Kidney epithelial cell (primary cell): ENCODE results near the gene RAP1A. TPM values are rescaled to one million over a fixed set of nuclear protein-coding genes. Genes with fewer than 3 reads are reported as not detected.

Source experiments
- DNase-seq: peaks from one replicate; pipeline ENCODE4 v3.0.0-alpha.2; 2010; ENCODE audit warnings: low read depth
- H3K27me3 ChIP-seq: 2 replicates; pipeline ENCODE4 v1.6.0; 2011; ENCODE audit warnings: low read length; ENCODE audit not compliant: control insufficient read depth, insufficient read depth
- H3K36me3 ChIP-seq: 2 replicates; pipeline ENCODE4 v1.5.1; 2011; ENCODE audit warnings: low read length; ENCODE audit not compliant: control insufficient read depth, insufficient read depth
- H3K4me3 ChIP-seq: 2 replicates; pipeline ENCODE4 v1.5.1; 2011; ENCODE audit warnings: low read depth, mild to moderate bottlenecking, control low read depth, low read length
- total RNA-seq: library from RNA; depleted of rRNA; stranded (reverse); fragments of >200 nt; gene quantifications from 2 replicates; pipeline ENCODE4 v1.2.3, GENCODE V29; 2015
- TF ChIP-seq, protein P1 (sequence below): IDR thresholded peaks from 2 replicates; pipeline ENCODE4 v1.5.1; 2011; ENCODE audit warnings: mild to moderate bottlenecking, moderate library complexity, low read length, control low read depth, inconsistent platforms; ENCODE audit not compliant: insufficient read depth, poor library complexity, severe bottlenecking

The RAP1A gene
- total RNA-seq, 1 donor from 2014 or later: 39.2 TPM

DNA sequence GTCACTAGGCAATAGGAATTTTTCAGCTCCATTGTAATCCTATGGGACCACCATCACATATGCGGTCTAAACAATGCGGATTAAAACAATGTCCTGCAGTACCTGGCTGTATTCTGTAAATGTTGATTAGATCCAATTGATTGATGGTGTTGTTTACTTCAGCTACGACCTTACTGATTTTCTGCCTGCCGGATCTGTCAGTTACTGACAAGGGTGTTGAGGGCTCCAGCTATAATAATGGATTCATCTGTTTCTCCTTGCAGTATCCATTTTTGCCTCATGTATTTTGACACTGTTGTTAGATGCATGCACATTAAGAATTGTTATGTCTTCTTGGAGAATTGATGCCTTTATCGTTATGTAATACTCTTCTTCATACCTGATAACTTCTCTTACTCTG, 39.0 kb downstream of the RAP1A start:
- TF ChIP-seq, protein P1, sequence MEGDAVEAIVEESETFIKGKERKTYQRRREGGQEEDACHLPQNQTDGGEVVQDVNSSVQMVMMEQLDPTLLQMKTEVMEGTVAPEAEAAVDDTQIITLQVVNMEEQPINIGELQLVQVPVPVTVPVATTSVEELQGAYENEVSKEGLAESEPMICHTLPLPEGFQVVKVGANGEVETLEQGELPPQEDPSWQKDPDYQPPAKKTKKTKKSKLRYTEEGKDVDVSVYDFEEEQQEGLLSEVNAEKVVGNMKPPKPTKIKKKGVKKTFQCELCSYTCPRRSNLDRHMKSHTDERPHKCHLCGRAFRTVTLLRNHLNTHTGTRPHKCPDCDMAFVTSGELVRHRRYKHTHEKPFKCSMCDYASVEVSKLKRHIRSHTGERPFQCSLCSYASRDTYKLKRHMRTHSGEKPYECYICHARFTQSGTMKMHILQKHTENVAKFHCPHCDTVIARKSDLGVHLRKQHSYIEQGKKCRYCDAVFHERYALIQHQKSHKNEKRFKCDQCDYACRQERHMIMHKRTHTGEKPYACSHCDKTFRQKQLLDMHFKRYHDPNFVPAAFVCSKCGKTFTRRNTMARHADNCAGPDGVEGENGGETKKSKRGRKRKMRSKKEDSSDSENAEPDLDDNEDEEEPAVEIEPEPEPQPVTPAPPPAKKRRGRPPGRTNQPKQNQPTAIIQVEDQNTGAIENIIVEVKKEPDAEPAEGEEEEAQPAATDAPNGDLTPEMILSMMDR: no peak
- Histone ChIP-seq H3K4me3 (no peak overlapping the region), H3K27me3 (no peaks in the 10 kb centered on the region), H3K36me3 (no peaks in the 10 kb centered on the region)
- DNase-seq: no peak

DNA sequence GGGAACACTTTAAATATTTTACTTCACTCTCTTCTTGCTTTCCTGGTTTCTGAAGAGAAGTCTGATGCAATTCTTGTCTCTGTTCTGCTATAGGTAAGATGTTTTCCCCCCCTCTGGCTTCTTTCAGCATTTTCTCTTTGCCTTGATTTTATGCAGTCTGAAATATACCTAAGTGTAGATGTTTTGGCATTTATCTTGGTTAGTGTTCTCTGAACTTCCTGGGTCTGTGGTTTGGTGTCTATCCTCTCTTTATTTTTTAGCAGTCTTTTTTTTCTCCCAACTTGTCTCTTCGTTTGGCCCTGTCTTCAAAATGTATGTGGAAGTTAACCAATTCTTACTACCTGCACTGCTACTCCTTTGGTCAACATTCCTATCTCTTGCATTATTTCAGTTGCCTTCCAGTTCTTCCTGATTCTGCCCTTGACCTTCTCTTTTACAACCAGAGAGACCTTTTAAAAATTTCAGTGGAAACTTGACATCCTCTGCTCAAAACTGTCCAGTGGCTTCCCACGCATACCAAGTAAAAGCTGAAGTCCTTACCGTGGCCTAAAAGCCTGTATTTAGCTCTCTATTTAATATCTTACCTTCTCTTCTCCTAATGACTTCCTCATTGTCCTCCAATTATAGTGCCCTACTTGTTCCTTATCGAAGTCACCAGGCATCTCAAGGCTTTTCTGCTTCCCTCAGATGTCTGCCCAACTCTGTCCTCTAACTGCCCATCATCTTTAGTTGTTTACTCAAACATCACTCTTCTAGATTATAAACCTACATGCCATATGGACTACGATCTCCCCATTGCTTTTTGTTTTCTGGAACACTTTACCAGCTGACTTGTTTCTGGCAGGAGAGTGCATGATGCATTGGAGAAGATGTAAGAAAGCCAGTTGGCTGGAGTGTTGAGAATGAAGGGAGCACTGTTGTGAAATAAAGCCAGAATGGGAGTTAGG, 40.9 kb downstream of the RAP1A start:
- H3K27me3 ChIP-seq: no peaks in the 10 kb centered on the region
- H3K36me3 ChIP-seq: no peaks in the 10 kb centered on the region
- TF ChIP-seq, protein P1: no peak
- DNase-seq: no peak
- no peak overlapping the region for H3K4me3 ChIP-seq

DNA sequence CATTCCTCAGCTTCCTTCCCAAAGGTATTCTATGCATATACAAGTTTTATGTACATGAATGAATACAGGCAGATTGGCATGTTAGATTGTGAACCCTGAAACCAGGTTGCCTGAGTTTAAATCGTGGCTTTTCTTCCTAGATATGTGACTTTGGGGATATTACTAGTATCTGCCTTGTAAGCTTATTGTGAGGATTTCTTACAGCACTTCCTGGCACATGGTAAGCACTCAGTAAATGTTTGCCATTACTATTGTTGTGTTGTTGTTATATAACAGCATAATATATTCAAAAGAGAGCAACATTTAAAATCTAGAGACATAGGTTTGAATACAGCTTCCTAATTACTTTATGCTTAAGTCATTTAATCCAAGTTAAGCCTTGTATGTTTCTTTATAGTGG, 45.1 kb downstream of the RAP1A start:
- no peak overlapping the region for H3K4me3 ChIP-seq
- no peak for DNase-seq
- no peaks in the 10 kb centered on the region for H3K27me3 ChIP-seq
- TF ChIP-seq, protein P1: no peak
- H3K36me3 ChIP-seq: no peaks in the 10 kb centered on the region

DNA sequence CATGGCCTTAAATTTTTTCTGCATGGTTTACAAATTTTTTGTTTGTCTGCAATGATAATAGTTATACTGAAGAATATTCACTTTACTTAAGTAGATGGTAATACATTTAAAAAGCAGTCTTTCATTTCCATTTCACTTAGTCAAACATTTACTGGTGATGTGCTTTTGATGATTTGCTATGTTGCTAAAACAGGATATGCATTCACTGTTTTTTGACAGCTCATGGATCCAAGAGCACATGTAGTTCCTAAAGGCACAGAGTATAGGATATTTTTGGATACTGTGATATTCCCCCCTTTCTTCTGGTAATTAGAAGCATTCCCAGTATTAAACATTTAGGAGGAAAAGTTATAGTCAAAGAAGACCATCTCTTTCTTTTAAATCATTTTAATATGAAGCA, 45.9 kb downstream of the RAP1A start:
- DNase-seq: no peak
- no peaks in the 10 kb centered on the region for H3K27me3 ChIP-seq

DNA sequence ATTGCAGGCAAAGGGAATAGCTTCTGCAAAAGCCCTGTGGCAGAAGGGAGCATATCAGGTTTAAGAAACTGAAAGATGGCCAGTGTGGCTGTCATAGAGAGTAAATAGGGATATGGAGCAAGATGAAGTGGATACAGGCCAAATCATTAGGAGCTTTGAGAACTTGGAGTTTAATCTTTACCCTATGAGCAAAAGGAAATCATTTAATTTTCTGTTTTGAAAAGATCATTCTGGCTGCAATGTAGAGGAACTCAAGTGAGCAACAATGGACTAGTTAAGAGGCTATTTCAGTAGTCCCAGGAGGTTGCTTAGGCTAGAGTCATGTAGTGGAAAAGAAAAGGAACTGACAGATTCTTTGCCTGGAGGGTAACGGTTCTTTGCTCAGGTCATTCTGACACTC, 47.2 kb downstream of the RAP1A start:
- Histone ChIP-seq H3K27me3 (no peaks in the 10 kb centered on the region), H3K4me3 (no peak overlapping the region), H3K36me3 (no peaks in the 10 kb centered on the region)
- DNase-seq: no peak
- TF ChIP-seq, protein P1: no peak

More for the DNA sequence above, 45.9 kb downstream of the RAP1A start:
- no peak overlapping the region for H3K4me3 ChIP-seq
- no peaks in the 10 kb centered on the region for H3K36me3 ChIP-seq
- TF ChIP-seq, protein P1: no peak

DNA sequence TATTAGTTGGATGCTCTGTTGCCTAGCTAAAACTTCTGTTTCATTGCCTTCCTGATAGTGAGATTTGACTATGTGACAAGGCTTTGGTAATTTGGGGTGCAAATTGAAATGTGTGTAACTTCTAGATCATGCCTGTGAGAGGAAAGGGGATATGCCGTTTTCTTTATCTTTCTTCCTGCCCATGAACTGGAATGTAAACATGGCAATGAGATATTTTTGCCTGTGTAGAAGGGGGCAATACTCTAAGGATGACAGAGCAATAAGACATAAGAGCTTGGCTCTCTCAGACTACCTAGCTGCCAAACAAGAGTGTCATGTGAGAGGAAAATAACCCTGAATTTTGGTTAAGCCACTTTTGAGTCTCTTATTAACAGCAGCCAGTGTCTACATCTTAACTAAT, 49.7 kb downstream of the RAP1A start:
- no peaks in the 10 kb centered on the region for H3K27me3 ChIP-seq
- H3K36me3 ChIP-seq: no peaks in the 10 kb centered on the region
- TF ChIP-seq, protein P1: no peak
- no peak for DNase-seq
- H3K4me3 ChIP-seq: no peak overlapping the region
